GM18505 (cell line): ENCODE measurements around the gene THEMIS2.

Experiments
- ATAC-seq: cut with Tn5 transposase; IDR thresholded peaks from one replicate; pipeline ENCODE4 v1.9.1; 2021; ENCODE audit not compliant: unreplicated experiment
- POLR2A ChIP-seq: IDR thresholded peaks from 4 replicates; pipeline ENCODE4 v1.6.1; 2011; ENCODE audit warnings: borderline replicate concordance; ENCODE audit not compliant: insufficient read depth, insufficient read length; ENCODE audit errors: extremely low read depth

Gene THEMIS2

DNA sequence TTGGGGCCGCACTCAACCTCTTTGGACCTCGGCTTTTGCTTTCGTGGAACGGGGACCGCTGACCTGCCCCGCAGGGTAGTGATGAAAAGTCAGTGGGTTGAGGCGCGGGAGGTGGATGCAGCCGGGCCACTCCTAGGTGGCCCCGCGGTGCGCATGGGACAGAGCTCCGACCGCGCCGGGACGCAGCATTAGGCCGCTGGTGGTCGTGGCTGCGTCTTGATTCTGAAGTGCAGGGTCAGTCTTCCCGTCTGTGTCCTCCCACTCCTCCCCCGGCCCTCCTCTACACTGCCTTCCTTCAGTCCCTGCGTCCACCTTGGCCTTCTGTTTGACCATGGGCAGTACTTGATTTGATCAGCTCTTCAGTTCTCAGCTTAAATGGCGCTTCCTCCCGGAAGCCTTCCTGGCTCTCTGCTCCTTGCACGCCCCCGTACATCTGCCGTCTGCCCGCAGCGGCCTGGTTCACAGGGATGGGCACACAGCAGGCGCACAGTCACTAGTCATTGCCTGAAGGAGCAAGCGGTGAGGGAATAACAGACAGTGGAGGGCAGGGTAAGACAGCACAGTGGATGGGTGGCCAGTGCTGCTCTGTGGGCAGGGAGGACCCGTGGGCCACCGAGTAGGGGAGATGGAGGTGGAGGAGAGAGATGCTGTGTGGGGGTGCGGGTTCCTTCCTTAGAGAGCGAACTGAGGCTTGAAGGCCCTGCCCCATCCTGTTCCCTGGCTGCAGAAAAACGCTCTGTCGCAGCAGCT, 633 bp downstream of the THEMIS2 start:
- ATAC-seq = peak; percentile 1

DNA sequence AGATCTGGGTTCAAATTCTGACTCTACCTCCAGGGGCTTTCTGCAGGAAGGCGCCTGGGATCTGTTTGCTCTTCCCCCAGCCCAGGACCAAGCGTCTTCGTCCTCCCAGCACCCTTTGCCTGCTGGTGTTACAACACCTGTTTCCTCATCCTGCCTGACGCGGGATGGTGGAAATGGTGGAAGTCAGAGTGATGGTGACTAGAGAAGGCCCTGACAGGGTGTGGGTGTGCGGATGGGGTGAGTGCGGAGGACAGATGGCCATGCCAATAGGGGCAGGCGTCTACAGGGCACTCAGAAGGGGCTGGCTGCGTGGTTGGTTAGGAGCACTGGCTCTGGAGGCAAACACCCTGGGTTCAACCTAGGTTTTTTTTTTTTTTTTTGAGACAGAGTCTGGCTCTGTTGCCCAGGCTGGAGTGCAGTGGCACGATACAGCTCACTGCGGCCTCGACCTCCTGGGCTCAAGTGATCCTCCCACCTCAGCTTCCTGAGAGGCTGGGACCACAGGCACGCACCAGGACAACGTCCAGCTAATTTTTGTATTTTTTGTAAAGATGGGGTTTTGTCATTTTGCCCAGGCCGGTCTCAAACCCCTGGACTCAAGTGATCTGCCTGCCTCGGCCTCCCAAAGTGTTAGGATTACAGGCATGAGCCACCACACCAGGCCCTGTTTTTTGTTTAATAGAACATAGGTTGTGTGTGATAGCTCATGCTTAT, 1.5 kb downstream of the THEMIS2 start:
- TF ChIP-seq POLR2A = no peak
- ATAC-seq = no peak

More for the DNA sequence above, 633 bp downstream of the THEMIS2 start:
- no peak for TF ChIP-seq POLR2A

DNA sequence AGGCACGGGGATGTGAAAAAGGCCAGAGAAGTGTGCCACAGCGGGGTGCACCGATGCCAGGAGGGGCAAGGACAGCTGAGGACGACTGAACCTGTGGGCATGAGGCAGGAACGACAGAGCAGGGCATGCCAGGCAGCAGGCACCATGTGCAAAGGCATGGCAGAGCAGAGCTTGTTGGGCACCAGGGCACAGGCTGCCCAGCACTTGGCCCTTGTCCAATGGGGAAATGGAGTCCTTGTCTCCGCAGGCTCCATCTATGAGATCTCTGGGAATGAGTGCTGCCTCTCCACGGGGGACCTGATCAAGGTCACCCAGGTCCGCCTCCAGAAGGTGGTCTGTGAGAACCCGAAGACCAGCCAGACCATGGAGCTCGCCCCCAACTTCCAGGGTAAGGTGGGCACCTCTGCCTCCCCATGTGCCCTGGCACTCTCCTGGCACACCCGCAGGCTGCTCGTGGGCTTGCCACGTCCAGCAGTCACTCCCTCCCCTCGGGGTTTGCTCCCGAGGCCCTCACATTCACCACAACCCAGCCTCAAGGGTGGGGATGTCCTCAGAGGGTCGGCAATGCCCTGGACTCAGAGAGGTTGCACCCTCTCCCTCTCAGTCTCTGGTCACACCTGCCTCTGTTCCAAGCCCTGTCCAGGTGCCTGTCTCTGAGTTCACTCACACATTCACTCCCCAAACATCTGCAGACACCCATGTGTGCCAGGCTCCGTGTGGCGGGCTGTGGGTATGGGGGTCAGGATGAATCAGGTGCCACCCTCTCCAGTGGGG, 4.2 kb downstream of the THEMIS2 start:
- ATAC-seq = no peak
- no peak for TF ChIP-seq POLR2A

DNA sequence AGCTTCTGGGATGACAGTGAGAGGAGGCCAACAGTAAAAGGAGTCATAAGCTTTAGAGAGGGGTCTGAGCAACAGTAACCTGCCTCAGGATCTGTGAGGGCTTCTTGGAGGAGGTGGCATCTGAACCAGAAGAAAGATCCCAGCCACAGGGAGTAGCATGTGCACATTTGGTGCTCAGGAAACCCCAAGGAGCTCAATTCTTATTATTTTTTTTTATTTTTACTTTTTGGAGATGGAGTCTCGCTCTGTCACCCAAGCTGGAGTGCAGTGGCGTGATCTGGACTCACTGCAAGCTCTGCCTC, 4.7 kb downstream of the THEMIS2 start:
- no peak for ATAC-seq
- no peak for TF ChIP-seq POLR2A

DNA sequence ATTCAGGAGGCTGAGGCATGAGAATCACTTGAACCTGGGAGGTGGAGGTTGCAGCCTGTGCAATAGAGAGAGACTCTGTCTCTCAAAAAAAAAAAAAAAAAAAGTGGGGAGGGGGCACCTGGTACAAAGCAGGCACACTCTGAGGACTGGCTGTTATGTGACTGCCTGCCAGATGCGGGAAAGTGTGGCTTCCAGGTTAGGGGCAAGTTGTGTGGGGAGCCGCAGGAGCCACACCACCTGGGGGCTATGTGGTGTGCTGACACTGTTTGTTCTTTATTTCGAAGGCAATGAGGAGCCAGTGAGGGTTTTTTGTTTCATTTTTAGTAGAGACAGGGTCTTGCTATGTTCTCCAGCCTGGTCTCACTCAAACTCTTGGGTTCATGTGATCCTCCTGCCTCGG, 5.7 kb downstream of the THEMIS2 start:
- ATAC-seq = no peak
- no peak for TF ChIP-seq POLR2A

DNA sequence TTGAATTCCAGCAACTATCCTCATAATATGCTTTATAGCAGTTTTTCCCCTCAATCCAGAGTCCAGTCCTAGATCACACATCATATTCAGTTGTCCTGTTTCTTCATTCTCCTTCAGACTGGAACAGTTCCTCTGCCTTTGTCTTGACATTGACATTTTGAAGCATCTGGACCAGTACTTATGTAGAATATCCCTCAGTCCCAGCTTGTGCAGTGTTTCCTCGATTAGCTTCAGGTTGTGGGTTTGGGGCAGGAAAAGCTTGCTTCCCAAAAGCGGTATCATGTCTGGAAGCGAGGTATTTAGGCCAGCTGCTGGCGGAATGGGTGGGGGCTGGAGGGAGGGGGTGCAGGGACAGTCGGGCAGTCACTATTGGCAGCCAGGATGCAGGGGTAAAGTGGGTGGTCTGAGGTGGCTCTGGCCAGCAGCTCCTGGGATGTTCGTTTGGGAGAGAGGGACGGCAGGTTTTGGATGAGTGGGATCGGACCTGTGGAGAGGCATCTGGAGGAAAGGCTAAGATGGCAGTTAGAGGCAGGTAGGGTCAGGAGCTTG, 6.5 kb downstream of the THEMIS2 start:
- no peak for ATAC-seq
- peak; percentile 37 for TF ChIP-seq POLR2A

DNA sequence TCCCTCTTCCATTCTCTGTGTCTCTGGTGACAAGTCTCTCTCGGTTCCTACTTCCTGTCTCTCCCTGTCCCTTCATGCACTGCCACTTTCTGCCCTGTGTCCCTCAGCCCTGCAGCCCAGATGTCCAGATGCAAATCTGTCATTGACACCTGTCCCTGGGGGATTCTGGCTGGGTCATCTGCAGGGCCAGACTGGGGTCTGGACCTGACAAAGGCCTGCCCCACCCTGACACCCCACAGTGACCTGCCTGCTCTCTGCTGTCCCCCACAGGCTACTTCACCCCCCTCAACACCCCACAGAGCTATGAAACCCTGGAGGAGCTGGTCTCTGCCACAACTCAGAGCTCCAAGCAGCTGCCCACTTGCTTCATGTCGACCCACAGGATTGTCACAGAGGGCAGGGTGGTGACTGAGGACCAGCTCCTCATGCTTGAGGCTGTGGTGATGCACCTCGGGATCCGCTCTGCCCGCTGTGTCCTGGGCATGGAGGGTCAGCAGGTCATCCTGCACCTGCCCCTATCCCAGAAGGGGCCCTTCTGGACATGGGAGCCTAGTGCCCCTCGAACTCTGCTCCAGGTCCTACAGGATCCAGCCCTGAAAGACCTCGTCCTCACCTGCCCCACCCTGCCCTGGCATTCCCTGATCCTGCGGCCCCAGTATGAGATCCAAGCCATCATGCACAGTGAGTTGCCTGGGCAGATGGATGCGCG, 7.2 kb downstream of the THEMIS2 start:
- TF ChIP-seq POLR2A = no peak
- no peak for ATAC-seq

DNA sequence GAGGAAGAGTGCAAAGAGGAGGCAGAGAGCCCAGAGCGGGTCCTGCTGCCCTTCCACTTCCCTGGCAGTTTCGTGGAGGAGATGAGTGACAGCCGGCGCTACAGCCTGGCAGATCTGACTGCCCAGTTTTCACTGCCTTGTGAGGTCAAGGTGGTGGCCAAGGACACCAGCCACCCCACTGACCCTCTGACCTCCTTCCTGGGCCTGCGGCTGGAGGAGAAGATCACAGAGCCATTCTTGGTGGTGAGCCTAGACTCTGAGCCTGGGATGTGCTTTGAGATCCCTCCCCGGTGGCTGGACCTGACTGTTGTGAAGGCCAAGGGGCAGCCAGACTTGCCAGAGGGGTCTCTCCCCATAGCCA, 10.2 kb downstream of the THEMIS2 start:
- ATAC-seq = no peak
- TF ChIP-seq POLR2A = no peak

DNA sequence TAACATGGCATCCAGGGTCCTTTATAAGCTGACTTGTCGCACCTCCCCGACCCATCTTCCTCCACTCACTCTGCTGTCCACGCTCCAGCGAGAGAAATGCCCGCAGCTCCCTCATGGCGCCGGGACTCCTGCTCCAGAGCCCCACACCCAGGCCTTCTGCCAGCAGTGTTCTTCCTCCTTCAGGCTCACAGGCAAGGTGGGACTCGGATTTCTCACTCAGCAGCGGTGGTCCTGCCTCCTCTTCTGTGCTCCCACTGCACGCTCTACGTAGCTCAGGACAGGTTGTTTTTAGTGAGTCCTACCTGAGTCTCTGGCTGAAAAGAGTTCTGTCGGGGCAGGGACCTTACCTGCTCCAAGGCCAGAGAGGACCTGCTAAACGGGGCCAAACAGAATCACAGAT, 11.2 kb downstream of the THEMIS2 start:
- TF ChIP-seq POLR2A = no peak
- no peak for ATAC-seq

DNA sequence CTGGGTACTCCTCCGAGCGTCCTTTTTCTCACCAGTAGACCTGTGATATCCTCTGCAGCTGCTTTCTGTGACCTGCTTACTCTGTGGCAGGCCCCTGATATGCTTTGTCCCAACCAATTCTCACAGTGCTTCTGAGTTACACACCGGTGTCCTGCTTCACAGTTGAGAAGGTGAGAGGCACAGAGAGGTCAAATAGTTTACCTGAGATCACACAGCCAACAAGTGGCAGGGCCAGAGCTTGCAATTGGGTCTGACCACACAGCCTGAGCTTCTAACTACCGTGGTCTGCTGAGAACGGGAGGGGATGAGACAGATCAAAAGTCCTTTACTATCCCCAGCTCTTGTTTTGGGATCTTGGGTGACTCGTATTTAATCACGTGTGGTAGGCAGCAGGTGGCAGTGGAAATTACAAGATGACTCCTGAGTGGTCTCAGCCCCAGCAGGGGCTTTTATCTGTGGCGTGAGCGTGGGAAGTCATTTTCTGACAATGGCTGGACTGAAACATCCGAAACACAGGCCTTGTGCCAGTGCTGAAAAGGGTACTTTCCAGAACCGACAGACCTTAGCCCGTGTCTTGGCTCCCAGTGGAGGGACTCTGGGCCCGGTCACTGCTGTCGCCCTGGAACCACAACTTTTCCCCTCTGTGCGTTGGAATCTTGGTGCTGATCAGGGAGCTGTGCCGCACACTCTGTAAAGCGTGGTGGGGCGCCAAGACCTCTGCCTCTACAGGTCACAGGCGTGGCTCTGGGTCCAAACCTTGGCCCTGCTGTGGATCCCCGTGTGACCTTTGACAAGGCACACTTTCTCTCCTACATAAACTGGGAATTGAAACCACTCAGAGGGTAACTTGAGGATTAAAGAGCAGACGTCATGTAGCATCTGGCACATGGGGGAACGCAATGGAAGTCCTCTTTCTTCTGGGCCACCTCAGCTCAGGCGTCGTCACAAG, 11.9 kb downstream of the THEMIS2 start:
- TF ChIP-seq POLR2A = peak; percentile 26
- peak; percentile 39 for ATAC-seq

DNA sequence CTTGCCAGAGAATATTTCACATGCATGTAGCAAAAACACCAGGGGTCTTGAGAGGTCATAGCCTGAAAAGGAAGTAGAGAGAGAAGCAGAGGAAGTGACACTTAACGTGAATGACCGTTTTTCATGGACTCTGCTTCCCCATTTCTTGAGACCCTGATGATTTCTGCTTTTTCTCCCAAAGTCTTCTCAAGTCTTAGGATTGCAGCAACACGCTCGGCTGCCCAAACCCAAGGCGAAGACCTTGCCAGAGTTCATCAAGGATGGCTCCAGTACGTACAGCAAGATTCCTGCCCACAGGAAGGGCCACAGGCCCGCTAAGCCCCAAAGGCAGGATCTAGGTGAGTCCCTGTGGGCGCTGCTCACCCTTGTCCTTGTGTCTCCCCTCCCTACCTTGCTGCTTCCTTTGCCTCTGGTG, 12.8 kb downstream of the THEMIS2 start:
- no peak for ATAC-seq

DNA sequence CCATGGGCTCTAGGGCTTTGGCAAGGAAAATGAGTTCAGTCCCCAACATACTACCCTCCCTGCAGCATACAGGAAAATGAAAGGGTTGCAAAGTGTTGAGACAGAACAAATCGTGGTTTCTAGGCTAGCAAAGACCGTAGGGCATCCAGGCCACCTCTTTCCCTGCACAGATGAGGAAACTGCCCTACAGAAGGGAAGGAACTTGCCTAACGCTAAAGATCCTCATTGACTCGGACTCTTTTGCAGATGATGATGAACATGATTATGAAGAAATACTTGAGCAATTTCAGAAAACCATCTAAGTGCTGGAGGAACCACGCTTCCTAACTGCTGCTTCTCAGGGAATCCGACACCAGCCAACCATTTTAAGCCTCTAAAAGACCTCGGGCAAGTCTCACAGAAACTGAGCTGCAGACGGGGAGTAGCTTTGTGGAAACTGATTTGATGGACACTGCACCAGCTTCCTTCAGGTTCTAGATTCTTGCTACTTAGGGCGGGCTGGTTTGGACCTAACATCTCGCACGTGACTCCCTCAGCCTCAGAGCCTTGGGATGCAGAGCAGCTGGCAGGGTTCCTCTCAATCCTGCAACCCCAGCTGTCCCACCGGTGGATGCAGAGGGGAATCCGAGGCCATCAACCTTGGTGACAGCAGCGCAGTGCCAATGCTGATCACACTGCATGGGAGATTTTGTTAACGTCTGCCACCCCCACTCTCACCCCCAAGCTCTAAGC, 13.4 kb downstream of the THEMIS2 start:
- TF ChIP-seq POLR2A = no peak
- no peak for ATAC-seq

More for the DNA sequence above, 12.8 kb downstream of the THEMIS2 start:
- no peak for TF ChIP-seq POLR2A

DNA sequence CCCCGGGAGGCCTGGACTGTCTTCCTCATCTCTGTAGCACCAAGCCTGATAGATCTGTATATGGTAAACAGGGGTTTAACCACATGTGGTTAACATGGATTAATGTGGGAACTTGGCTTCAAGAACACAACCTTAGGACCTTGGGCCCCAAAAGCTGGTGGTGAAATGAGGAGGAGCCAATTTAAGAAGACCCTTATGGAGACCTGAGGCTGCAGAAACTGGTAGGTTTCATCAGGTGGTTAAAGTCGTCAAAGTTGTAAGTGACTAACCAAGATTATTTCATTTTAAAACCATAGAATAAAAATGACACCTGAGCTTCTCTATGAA, 14.0 kb downstream of the THEMIS2 start:
- ATAC-seq = no peak
- no peak for TF ChIP-seq POLR2A
